Subcutaneous adipose tissue (tissue), 4 donors: ENCODE data around the gene GLIPR2. TPM values are rescaled to one million over a fixed set of nuclear protein-coding genes. Genes with fewer than 3 reads are reported as not detected.

ENCODE experiments used
- total RNA-seq, 4 donors: library from RNA; depleted of rRNA; stranded (reverse); fragments of >200 nt; gene quantifications; one replicate each; pipeline ENCODE4 v1.1.0, GENCODE V29; 2016
- TF ChIP-seq, protein P1 (sequence below): fragments of 450-650 bp; IDR thresholded peaks from one replicate; pipeline ENCODE4 v1.5.1; 2016; ENCODE audit warnings: low read depth, mild to moderate bottlenecking, control low read depth, antibody characterized with exemption, moderate library complexity

The GLIPR2 gene
- total RNA-seq, 4 donors from 2014 or later, result 15.5 to 86.4 (median 40.7) TPM

DNA sequence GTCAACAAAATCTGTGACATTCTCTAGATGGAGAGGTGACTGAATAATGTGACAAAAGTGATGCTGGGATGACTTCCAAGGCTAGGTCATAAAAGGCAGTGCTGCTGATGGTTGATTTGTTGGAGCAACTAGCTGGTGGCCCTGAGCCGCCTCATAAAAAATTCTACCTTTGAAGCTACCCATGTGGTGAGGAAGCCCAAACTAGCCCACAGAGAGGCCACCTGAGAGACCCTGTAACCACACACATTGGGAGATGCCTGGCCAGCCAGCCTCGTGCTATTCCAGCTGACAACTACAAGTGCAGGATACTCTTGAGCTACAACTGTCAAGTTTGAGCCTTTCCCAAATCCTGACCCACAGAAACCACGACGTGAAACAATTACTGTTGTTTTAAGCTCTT, 76.9 kb downstream of the GLIPR2 start:
- TF ChIP-seq, protein P1, sequence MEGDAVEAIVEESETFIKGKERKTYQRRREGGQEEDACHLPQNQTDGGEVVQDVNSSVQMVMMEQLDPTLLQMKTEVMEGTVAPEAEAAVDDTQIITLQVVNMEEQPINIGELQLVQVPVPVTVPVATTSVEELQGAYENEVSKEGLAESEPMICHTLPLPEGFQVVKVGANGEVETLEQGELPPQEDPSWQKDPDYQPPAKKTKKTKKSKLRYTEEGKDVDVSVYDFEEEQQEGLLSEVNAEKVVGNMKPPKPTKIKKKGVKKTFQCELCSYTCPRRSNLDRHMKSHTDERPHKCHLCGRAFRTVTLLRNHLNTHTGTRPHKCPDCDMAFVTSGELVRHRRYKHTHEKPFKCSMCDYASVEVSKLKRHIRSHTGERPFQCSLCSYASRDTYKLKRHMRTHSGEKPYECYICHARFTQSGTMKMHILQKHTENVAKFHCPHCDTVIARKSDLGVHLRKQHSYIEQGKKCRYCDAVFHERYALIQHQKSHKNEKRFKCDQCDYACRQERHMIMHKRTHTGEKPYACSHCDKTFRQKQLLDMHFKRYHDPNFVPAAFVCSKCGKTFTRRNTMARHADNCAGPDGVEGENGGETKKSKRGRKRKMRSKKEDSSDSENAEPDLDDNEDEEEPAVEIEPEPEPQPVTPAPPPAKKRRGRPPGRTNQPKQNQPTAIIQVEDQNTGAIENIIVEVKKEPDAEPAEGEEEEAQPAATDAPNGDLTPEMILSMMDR, result no peak

Other genes with a start within 250 kb of the GLIPR2 start
- gene HRCT1, start 230.5 kb upstream of the GLIPR2 start, total RNA-seq, result 10 to 100 TPM in 3 of 4 donors, 1 to 10 TPM in 1; 9.5 to 24.4 (median 16.6) TPM
- 10 to 100 TPM in 2 of 4 donors, 1 to 10 TPM in 2; 7.8 to 42.4 (median 12.8) TPM for gene SPAAR, start 227.2 kb upstream of the GLIPR2 start, total RNA-seq
- not detected for gene OR2S2, start 178.6 kb upstream of the GLIPR2 start, total RNA-seq
- gene RECK, start 99.8 kb upstream of the GLIPR2 start, total RNA-seq, result 10 to 100 TPM; 17.0 to 28.0 (median 21.2) TPM
- gene CCIN, start 32.7 kb downstream of the GLIPR2 start, total RNA-seq, result under 1 TPM in 3 of 4 donors, not detected in 1; 0.34 to 0.49 (median 0.38) TPM
- 100 to 1,000 TPM; 155 to 207 (median 175) TPM for gene CLTA, start 54.2 kb downstream of the GLIPR2 start, total RNA-seq
- gene GNE, start 121.7 kb downstream of the GLIPR2 start, total RNA-seq, result 10 to 100 TPM; 30.4 to 36.0 (median 35.2) TPM